ENCODE measurements around the gene APBA1.

- no peak for TF ChIP-seq POLR2A (IDR thresholded peaks at IDR 0.05)
- no peak for TF ChIP-seq CTCF (IDR thresholded peaks at IDR 0.05)
These were observed 47.2 kb upstream of the APBA1 start for GRCh38 chr9:69719367-69719766.

Measured in heart left ventricle (tissue), 13 donors.